GM18507 (cell line): Measurements from ENCODE around the gene OR4D9.
"Not testable (repeated sequence)": the region's sequence is repeated elsewhere in the genome, so short reads cannot be mapped to it uniquely, and the experiment has no call there.

Source experiments
- DNase-seq: peaks from one replicate; pipeline ENCODE4 v3.0.0; 2011; ENCODE audit warnings: low read depth; ENCODE audit not compliant: insufficient read length; ENCODE audit errors: extremely low spot score
- FAIRE-seq: peaks from 2 replicates; lab custom pipeline; 2011; peaks lifted over from hg19 to GRCh38; lab: Jason Lieb, UNC

OR4D9 gene

DNA sequence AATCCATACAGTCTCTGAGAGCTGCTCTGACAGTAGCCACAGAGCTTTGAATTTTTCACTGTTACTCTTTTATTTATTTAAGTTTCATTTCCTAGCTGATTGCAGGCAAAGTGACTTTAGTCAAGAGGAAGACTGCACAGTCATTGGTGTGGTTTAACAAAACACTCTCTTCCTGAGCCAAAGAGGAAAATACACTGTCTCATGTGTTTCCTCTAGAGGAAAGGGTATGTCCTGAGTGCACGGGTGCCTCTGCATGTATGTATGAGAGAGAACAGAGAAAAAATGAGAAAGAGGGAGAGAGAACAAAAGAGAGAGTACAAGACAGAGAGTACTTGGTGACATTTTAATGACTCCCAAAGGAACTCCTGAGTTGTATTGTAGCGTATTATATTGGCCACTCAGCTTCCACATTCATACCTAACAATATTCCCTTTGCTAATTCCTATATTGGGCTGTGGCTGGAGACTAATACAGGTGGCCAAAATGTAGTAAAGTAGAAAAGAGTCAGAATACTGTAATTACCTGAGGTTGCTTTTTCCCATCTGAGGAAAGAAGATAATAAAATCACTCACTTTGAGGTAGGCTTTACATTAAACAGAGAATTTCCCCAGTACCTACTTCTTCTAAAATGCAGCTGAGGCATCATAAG is at the start of gene OR4D9:
Gene OR4D9 (plus strand): TSS at position 599 of the 649 bp plus-strand sequence. CDS start 3,374 bp downstream, outside the sequence.
- DNase-seq (no peak), FAIRE-seq (no peak)

DNA sequence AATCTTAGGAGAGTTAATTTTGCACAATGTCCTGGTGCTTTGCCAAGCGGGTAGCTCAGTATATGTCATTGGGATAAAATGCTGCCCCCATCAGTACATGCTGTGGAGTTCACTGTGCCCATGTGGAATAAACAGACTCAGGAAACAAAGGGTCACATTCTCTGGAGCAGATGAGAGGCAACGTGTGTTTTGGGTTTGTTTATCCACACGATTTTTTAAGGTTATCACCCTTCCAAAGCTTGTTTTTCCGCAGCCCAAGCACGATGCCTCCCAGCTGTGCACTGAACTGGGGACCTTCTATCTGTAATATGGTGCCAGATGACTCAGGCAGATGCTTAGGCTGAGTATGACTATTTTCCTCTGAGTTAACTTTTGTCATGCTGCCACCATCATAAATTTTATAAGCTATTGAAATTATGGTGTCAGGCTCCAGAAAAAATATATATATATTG is 48.1 kb upstream of the OR4D9 start:
- FAIRE-seq, result no peak
- DNase-seq, result no peak

DNA sequence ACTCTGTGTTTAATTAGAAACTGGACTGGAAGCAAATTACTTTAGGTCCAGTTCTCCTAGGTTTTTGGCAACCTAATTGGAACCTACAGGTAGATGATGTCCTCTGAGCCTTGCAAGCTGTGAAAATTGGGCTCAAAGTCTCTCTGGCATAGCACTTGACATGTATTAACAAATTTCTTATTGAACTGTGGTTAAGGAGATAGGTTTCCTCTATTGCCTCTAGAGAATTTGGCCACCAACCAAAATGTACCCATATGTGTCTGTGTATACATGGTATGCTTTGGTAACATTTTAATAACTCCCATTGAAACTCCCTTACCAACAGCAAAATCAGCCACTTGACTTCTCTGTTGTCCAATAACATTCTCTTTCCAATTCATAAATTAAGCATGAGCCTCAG is 38.3 kb upstream of the OR4D9 start, which contains the start of gene OR4D10:
Gene OR4D10 (plus strand): TSS at position 301 of the 400 bp plus-strand sequence. CDS start 4,115 bp downstream, outside the sequence.
- DNase-seq, result no peak
- FAIRE-seq, result no peak

DNA sequence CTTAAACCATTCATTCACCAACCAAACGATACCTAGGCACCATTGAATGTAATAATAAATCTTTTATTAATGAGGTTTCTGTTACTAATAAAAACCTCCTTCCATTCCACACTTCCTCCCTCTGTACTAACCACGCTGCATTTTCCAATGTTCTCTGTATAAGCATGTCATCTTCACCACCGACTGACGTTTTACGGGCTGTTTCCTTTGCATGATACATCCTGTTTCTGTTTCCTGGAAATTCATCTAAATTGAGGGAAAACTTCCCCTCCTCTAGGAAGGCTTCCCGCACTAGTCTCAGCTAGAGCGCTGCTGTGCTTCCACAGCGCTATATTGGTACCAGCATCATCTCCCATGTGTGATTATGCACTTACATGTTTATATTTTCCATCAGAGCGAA is 36.2 kb upstream of the OR4D9 start:
- FAIRE-seq, result no peak

DNA sequence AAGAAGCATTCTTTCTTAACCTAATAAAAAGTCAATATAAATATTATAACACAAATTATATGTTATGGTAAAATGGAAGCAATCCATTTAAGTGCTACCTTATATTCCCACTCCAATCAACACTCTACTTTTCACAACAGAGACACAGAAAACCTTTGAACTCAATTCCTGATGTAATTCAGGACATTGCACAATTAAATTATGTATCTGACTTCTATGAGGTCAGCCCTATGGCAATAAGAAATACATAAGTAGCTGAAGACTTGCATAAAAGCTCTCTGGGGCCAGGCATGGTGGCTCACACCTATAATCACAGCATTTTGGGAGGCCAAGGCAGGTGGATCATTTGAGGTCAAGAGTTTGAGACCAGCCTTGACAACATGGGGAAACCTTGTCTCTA is 31.4 kb upstream of the OR4D9 start:
- DNase-seq, result no peak
- no peak for FAIRE-seq

More for the DNA sequence above, 36.2 kb upstream of the OR4D9 start:
- DNase-seq, result no peak

DNA sequence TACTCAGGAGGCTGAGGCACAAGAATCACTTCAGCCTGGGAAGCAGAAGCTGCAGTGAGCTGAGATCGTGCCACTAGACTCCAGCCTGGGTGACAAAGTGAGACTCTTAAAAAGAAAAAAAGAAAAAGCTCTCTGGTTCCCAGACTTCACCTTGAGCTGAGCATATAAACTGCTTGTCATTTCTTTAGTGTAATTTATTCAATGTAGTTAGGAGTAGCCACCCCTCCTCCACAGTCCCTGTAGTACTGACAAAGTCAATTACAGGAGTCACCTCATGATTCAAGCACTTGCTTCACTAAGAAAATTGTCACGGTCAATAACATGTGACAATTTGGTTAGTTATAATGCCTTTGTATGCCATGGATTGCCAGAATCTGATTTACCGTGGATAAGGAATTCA is 31.0 kb upstream of the OR4D9 start:
- no peak for DNase-seq

DNA sequence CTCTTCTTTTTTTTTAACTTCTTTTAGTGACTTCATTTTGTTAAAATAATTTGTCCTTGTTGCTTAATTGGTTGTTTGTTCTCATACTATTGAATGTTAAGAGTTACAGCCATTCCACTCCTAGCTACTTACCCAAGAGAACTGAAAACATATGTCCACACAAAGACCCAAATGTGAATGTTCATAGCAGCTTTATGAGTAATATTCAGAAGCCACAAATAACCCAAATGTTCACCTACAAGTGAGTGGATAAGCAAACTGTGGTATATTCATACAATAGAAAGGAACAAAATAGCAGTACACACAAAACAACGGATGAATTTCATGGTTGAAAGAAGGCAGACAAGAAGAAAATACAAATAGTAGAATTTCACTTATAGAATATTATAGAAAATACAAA is 9.4 kb upstream of the OR4D9 start:
- FAIRE-seq, result no peak
- no peak for DNase-seq

More for the DNA sequence above, 31.0 kb upstream of the OR4D9 start:
- FAIRE-seq, result no peak

DNA sequence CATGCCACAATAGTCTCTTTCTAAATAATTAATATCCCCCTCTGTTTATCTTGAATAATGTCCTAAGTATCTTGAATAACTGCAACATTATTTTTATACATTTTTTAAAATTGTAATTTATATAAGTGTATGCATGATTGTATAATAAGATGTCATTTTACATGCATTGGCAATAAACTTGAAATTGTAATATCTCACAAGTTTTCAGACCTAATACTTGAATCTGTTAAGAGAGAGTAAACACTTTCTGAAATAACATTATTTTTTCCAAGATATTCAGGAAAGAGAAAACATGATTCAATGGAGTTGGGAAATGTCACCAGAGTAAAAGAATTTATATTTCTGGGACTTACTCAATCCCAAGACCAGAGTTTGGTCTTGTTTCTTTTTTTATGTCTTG is 8.1 kb upstream of the OR4D9 start, which contains the start of gene OR4D11:
Gene OR4D11 (plus strand): TSS at position 301 of the 400 bp plus-strand sequence. CDS start 0 bp downstream, at position 301.
- no peak for DNase-seq
- no peak for FAIRE-seq

DNA sequence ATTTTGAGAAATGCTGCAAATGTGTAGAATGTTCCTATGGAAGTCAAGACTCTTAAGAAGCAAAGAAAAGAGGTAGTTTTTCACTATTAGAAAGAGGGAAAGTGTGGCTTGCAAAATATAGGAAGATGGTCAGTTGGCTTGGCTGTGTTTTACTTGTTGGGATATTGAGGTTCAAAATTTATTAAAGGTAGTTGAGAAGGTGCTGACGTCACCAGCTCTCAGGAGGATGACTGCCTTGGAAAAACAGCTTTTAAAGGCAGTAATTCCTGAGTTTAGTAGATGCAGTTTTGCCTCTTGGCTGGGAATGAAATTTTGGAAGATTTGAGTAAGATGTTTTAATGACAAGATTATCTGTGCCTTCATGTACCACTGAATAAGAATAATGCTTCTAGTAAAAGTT is 336 bp downstream of the OR4D9 start:
- DNase-seq (no peak), FAIRE-seq (no peak)

DNA sequence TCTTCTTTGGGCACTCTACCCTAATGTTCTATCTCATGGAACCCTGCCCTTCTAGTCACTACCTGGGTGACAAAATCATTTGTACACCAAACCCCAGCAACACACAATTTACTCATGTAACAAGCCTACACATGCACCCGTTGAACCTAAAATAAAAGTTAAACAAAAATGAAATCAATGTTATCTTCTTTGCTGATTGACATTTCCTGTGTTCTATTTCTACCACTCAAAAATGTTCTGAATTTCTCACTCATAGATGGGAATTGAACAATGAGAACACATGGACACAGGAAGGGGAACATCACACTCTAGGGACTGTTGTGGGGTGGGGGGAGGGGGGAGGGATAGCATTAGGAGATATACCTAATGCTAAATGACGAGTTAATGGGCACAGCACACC is 8.8 kb downstream of the OR4D9 start:
- not testable (repeated sequence) for FAIRE-seq, DNase-seq

DNA sequence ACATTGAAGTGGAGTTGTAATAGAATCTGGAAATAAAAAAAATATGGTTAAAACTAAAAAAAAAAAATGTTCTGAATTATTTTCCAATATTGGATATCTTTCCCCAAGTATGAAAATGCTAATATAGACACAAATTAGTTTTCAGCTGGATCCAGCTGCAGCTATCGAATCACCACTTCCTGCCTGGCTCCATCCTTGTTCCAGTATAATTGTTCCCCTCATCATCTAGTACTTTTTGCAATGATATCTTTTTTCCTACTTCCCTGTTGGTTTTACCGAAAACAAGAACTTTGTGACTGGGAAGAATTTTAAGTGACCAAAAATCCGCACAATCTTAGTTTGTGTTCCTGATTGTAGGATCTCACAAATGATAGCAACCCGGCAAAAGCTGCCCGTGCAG is 9.4 kb downstream of the OR4D9 start:
- DNase-seq (no peak), FAIRE-seq (no peak)

DNA sequence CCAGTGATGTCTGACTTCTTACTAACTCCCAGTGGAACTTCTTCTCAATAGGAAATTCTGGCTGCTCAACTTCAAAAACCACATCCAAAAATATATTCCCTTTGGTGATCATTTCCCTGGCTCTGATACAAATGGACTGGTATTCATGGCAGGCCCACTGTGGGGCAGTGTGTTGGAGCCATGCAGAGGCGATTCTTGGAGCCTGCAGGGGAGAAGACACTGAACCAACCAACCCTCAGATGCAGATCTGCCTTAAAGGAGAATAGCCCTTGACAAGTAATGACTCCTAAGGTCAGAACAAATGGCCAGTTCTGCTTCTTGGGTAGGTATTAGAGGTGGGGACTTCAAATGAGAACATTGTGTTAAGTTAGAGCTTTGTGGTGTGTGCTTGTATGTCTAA is 12.2 kb downstream of the OR4D9 start:
- DNase-seq, result no peak
- no peak for FAIRE-seq

DNA sequence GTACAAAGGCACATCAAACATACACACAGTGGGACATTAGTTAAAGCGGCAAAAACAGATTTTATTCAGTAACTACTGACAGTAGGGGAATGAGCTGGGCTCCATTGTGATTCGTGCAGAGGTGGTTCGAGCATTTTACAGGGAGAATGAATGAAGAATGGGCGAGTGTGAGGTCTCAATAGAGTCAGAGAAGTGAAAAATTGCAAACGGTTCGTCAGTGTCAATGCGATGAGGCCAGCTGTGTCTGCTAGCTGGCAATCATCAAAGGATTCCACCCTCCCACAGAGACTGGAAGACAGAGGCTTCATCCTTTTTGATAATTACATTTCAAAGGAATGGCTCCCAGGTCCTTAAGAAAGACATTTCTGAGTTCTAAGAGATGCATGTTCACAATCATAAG is 17.4 kb downstream of the OR4D9 start:
- DNase-seq (no peak), FAIRE-seq (no peak)

DNA sequence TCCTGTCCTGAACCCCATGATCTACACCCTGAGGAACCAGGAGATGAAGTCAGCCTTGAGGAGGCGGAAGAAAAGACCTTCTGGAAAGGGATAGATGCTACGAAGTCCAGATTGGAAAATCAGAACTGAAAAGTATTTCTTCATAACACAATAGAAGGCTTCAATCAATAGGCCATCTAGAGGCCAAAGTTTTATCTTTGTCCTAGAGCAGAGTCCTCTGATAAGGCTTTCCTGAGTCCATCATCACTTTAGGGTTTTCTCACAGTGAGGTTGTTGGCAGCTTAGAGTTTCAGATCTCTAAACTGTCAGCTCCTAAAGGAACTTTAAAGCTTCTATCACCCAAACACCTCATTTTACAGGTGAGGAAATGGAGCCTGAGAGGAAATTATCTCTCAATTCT is 21.3 kb downstream of the OR4D9 start:
- DNase-seq, result no peak
- no peak for FAIRE-seq

DNA sequence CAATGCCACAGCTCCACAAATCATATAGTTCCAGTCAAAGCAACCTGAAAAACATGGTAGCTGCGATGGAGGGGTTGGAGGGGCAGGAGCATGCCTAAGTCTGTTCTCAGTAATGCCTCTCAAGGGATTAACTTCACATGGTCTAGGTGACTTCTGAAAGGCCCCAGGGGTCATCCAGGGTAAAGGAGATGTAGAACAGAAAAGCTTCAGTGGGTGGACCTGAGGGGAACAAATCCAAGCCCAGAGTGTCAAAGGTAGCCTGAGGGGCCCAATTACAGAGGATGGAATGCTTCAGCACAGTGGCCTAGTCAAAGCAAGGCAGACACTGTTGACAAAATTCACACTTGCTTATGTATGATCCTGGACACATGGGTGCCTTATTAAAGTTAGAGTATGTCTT is 23.3 kb downstream of the OR4D9 start:
- DNase-seq (no peak), FAIRE-seq (no peak)

DNA sequence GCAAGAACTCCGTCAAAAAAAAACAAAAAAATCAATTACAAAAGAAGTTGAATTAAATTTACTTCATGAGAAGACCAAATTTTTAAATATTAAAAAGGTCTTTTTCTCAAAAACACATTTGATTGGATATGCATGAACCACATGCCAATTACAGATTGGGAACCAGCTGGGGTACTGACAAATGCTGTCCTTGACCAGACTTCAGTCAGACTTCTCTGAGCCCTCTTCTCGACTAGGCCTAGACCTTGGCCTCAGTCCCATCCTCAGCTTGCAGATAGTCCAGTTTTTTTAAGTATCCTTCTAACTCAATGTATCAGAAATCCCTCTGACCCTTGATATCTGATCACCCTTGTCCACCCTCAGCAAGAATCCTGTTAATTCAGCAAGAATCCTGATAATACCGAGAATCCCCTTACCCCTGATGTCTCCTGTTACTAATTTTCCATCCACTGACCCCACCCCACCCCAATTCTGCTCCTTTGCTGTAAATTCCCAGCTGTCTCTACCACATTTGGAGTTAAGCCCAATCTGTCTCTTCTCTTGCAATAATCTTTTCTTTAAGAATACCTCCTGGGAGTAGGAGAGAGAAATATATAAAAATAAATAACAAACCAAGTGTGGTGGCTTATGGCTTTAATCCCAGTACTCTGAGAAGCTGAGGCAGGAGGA is 30.9 kb downstream of the OR4D9 start:
- DNase-seq (no peak), FAIRE-seq (no peak)

DNA sequence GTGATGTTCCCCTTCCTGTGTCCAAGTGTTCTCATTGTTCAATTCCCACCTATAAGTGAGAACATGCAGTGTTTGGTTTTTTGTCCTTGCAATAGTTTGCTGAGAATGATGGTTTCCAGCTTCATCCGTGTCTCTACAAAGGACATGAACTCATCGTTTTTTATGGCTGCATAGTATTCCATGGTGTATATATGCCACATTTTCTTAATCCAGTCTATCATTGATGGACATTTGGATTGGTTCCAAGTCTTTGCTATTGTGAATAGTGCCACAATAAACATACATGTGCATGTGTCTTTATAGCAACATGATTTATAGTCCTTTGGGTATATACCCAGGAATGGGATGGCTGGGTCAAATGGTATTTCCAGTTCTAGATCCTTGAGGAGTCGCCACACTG is 32.4 kb downstream of the OR4D9 start:
- not testable (repeated sequence) for FAIRE-seq, DNase-seq

DNA sequence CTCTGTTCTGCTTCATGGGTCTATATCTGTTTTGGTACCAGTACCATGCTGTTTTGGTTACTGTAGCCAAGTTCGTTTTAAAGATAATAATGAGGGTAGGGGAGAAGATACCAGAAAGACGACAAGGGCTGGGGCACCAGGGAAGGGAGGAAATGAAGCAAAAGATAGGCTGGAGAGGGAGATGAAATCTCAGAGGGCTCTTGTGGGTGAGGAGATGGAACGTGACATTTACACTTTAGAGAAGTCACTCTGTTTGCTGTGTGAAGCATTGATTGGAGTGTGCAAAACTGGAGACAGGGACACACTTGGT is 33.5 kb downstream of the OR4D9 start:
- FAIRE-seq (no peak), DNase-seq (no peak)

DNA sequence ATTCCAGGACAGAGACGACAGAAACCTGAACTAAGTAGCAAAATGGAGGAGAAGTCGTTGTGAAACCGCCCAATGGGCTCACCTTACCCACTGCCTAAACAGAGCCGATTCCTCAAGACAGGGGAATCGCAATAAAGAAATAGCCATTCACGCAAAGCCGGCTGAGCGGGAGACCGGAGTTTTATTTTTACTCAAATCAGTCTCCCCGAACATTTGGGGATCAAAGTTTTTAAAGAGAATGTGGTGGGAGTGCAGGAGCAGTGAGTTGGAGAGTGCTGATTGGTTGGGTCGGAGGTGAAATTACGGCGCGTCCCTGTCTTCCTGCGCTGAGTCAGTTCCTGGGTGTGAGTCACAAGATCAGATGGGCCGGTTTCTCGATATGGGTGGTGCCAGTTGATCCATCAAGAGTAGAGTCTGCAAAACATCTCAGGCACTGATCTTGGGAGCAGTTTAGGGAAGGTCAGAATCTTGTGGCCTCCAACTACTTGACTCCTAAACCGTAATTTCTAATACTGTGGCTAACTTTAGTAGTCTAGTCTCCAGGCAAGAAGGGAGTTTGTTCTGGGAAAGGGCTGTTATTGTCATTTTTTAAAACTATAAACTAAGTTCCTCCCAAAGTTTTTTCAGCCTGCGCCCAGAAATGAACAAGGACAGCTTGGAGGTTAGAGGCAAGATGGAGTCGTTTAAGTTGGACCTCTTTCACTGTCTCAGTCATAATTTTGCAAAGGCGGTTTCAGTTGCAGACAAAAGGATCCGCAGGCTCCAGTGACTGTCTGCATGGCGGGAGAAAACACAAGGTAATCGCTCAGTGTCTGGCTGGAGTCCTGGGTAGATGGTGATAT is 34.1 kb downstream of the OR4D9 start:
- FAIRE-seq, result no peak

DNA sequence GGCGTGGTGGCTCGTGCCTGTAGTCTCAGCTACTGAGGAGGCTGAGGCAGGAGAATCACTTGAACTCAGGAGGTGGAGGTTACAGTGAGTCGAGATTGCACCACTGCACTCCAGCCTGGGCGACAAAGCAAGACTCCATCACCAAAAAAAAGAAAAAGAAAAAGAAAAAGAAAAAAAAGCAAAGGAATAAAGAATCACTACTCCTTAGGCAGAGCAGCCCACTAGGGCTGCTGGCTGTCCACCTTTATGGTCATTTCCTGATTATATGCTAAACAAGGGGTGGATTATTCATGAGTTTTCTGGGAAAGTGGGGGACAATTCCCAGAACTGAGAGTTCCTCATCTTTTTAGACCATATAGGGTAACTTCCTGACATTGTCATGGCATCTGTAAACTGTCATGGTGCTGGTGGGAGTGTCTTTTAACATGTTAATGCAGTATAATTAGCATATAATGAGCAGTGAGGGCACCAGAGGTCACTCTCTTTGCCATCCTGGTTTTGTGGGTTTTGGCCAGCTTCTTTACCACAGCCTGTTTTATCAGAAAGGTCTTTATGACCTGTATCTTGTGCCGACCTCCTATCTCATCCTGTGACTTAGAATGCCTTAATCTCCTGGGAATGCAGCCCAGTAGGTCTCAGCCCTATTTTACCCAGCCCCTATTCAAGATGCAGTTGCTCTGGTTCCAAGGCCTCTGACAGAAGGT is 36.4 kb downstream of the OR4D9 start:
- not testable (repeated sequence) for DNase-seq, FAIRE-seq

More for the DNA sequence above, 34.1 kb downstream of the OR4D9 start:
- no peak for DNase-seq
